ENCODE measurements around the gene ZNF516. TPM values are rescaled to one million over a fixed set of nuclear protein-coding genes. Genes with fewer than 3 reads are reported as not detected.

The ZNF516 gene
- total RNA-seq, 1 experiment from 2014 or later: 22.6 TPM

DNA sequence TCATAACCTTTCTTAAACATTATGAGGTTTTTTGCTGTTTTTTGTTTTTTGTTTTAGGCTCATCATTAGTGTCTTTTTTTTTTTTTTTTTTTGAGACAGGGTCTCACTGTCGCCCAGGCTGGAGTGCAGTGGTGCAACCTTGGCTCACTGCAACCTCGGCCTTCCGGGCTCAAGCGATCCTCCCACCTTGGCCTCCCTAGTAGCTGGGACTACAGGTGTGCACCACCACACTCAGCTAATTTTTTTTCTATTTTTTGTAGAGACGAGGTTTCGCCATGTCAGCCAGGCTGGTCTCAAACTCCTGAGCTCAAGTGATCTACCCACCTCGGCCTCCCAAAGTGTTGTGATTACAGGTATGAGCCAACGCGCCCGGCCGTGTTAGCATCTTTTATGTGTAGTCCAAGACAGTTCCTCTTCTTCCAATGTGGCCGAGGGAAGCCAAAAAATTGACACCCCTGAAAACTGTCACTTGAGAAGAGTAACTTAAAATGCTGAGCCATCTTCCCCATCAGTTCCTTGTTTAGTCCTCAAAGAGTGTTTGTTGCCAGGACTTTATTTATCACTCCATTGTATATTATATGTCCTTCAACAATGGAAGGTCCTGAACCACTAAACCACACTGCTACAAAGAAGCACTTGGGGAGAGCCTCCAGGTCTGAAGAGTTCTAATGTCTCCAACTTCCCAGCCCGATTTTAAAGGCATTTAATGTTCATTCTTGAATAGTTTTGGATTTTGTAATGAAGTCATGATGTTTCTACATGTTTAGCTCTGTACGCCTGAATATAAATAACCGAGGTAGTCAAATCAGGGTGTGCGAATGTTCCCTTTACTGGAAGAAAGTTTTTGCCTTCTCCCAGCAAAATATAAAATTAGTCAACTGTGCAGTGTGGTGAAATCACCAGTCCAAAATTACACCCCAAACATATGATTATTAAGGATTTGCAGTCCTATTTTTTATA, 26.4 kb downstream of the ZNF516 start:
- H2BK12ac ChIP-seq (ENCODE audit: insufficient read length, low read depth, low read length): no peak overlapping the region
- no peak overlapping the region for H2AFZ ChIP-seq (ENCODE audit: low read length)
- no peak overlapping the region for H3K9ac ChIP-seq (ENCODE audit: extremely low read depth, insufficient read length, low read length)
- no peak overlapping the region for H3K4ac ChIP-seq (ENCODE audit: low read depth, low read length)
- no peaks in the 10 kb centered on the region for H3K27me3 Mint-ChIP-seq (ENCODE audit: low read depth)
- no peak overlapping the region for H4K91ac ChIP-seq (ENCODE audit: insufficient read length, low read depth, low read length)
- no peaks in the 10 kb centered on the region for H3K23me2 ChIP-seq (ENCODE audit: insufficient read length, low read depth, low read length, poor library complexity, severe bottlenecking)
- H3K36me3 Mint-ChIP-seq (ENCODE audit: insufficient read depth in 1 of 3, low read depth in 3 of 3): peaks cover 0 to 5% (median 3%) of the 10 kb centered on the region in 3 experiments; a peak in 2 of 7 replicates
- H3K27ac ChIP-seq (ENCODE audit: insufficient read length, low read depth, low read length): no peak overlapping the region
- H3K23ac ChIP-seq (ENCODE audit: insufficient read length, low read depth, low read length): no peak overlapping the region
- no peak overlapping the region for H4K8ac ChIP-seq (replicated peaks; ENCODE audit: insufficient read length, low read depth, low read length)
- H3K18ac ChIP-seq (ENCODE audit: insufficient read length, low read depth, low read length): no peak overlapping the region
- H3K4me1 Mint-ChIP-seq: peaks cover 0 to 3% of the 10 kb centered on the region in 2 experiments; a peak in 1 of 4 replicates
- no peak overlapping the region for H2BK5ac ChIP-seq (ENCODE audit: insufficient read length, low read length)
- DNase-seq: no peak
- no CpG with 5 or more reads among the region's 16 CpGs for WGBS (ENCODE audit: extremely low coverage, insufficient read length, low lambda C conversion rate)
- H2BK120ac ChIP-seq (ENCODE audit: low read depth, low read length, poor library complexity, severe bottlenecking): no peak overlapping the region
- H3K27me3 ChIP-seq (ENCODE audit: insufficient read depth, low read length): no peaks in the 10 kb centered on the region
- H3K56ac ChIP-seq (ENCODE audit: insufficient read length, low read depth, low read length): no peak overlapping the region
- no peak overlapping the region; a peak in 1 of 7 replicates for H3K27ac Mint-ChIP-seq
- H3T11ph ChIP-seq (ENCODE audit: low read length): no peak overlapping the region
- no peaks in the 10 kb centered on the region for H3K79me2 ChIP-seq (ENCODE audit: insufficient read depth, low read length)
- H4K5ac ChIP-seq (ENCODE audit: insufficient read length, low read depth, low read length): no peak overlapping the region
- no peaks in the 10 kb centered on the region for H3K9me3 Mint-ChIP-seq
- no peak overlapping the region for H3K4me2 ChIP-seq (ENCODE audit: insufficient read depth, insufficient read length, low read length)
- no peaks in the 10 kb centered on the region for H4K20me1 ChIP-seq (ENCODE audit: control insufficient read depth, insufficient read depth, insufficient read length)
- H3K14ac ChIP-seq (ENCODE audit: insufficient read depth, low read length): no peak overlapping the region
- no peak overlapping the region for H2BK15ac ChIP-seq (ENCODE audit: low read depth, low read length)
- TF ChIP-seq, protein P1, sequence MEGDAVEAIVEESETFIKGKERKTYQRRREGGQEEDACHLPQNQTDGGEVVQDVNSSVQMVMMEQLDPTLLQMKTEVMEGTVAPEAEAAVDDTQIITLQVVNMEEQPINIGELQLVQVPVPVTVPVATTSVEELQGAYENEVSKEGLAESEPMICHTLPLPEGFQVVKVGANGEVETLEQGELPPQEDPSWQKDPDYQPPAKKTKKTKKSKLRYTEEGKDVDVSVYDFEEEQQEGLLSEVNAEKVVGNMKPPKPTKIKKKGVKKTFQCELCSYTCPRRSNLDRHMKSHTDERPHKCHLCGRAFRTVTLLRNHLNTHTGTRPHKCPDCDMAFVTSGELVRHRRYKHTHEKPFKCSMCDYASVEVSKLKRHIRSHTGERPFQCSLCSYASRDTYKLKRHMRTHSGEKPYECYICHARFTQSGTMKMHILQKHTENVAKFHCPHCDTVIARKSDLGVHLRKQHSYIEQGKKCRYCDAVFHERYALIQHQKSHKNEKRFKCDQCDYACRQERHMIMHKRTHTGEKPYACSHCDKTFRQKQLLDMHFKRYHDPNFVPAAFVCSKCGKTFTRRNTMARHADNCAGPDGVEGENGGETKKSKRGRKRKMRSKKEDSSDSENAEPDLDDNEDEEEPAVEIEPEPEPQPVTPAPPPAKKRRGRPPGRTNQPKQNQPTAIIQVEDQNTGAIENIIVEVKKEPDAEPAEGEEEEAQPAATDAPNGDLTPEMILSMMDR (conservative IDR thresholded peaks at IDR 0.05): no peak
- peaks cover 2% of the 10 kb centered on the region for H3K79me1 ChIP-seq (ENCODE audit: insufficient read depth, low read depth, low read length, poor library complexity, severe bottlenecking)
- no peak overlapping the region for H3K4me3 Mint-ChIP-seq
- no peak overlapping the region for H2AK5ac ChIP-seq (ENCODE audit: insufficient read length, low read length)
- no peaks in the 10 kb centered on the region for H3K4me1 ChIP-seq (ENCODE audit: insufficient read depth, low read length)
- no peak overlapping the region for H2BK20ac ChIP-seq (ENCODE audit: low read depth, low read length, poor library complexity, severe bottlenecking)
- no peaks in the 10 kb centered on the region for H3K9me3 ChIP-seq (ENCODE audit: control insufficient read depth, low read depth, low read length)

Measured in H9 (cell line).